Amniotic stem cell (primary cell): ENCODE results near the gene CEP41.
"Not testable (repeated sequence)": the region's sequence is repeated elsewhere in the genome, so short reads cannot be mapped to it uniquely, and the experiment has no call there.

Experiments used
- DNase-seq: peaks from one replicate; lab custom pipeline; 2025; lab: John Stamatoyannopoulos, UW

The CEP41 gene

GRCh38 chr7:130387306-130387627, 53.5 kb downstream of the CEP41 start:
- no peak for DNase-seq

- no peak for DNase-seq
Observed at GRCh38 chr7:130386876-130387275, 53.9 kb downstream of the CEP41 start.

GRCh38 chr7:130385600-130386066, 55.2 kb downstream of the CEP41 start:
- no peak for DNase-seq

- DNase-seq: no peak
Observed at GRCh38 chr7:130384841-130385599, 55.8 kb downstream of the CEP41 start.

- no peak for DNase-seq
Observed at GRCh38 chr7:130384371-130384801, 56.4 kb downstream of the CEP41 start.

GRCh38 chr7:130383187-130383980, 57.4 kb downstream of the CEP41 start:
- DNase-seq: no peak

- no peak for DNase-seq
Observed at GRCh38 chr7:130381468-130382312, 59.1 kb downstream of the CEP41 start.

- no peak for DNase-seq
Observed at GRCh38 chr7:130380861-130381455, 59.9 kb downstream of the CEP41 start.

- no peak for DNase-seq
Observed at GRCh38 chr7:130379921-130380860, 60.6 kb downstream of the CEP41 start, which contains the start of gene CPA1. Gene CPA1, plus strand, starts transcription at chr7:130380494. Its CDS starts 27 bp downstream, at chr7:130380521.

- DNase-seq: no peak
Observed at GRCh38 chr7:130379532-130379920, 61.3 kb downstream of the CEP41 start.

- no peak for DNase-seq
Observed at GRCh38 chr7:130379019-130379418, 61.8 kb downstream of the CEP41 start.

GRCh38 chr7:130377178-130377577, 63.6 kb downstream of the CEP41 start:
- no peak for DNase-seq

GRCh38 chr7:130376461-130376860, 64.4 kb downstream of the CEP41 start:
- DNase-seq: not testable (repeated sequence)

- DNase-seq: no peak
Observed at GRCh38 chr7:130374507-130374906, 66.3 kb downstream of the CEP41 start.

GRCh38 chr7:130372402-130373165, 68.2 kb downstream of the CEP41 start:
- no peak for DNase-seq

GRCh38 chr7:130371046-130371445, 69.8 kb downstream of the CEP41 start:
- DNase-seq: no peak

- DNase-seq: no peak
Observed at GRCh38 chr7:130369831-130370550, 70.8 kb downstream of the CEP41 start.

- no peak for DNase-seq
Observed at GRCh38 chr7:130369110-130369711, 71.6 kb downstream of the CEP41 start.
